Measurements from ENCODE around the gene CCDC192.

The CCDC192 gene

GRCh38 chr5:127885176-127885575 is 182.0 kb downstream of the CCDC192 start:
- no peak for DNase-seq (ENCODE audit: low read depth)

- no peak for DNase-seq (ENCODE audit: low read depth)
Measured at GRCh38 chr5:127886081-127886480, 182.9 kb downstream of the CCDC192 start.

- DNase-seq (ENCODE audit: low read depth): no peak
Measured at GRCh38 chr5:127887282-127887681, 184.1 kb downstream of the CCDC192 start.

GRCh38 chr5:127891942-127892341 is 188.8 kb downstream of the CCDC192 start:
- peak; percentile 14 for DNase-seq (ENCODE audit: low read depth)

GRCh38 chr5:127892467-127893207 is 189.4 kb downstream of the CCDC192 start:
- peak; percentile 82 for DNase-seq (ENCODE audit: low read depth)

- DNase-seq (ENCODE audit: low read depth): no peak
Measured at GRCh38 chr5:127893232-127893631, 190.0 kb downstream of the CCDC192 start.

- DNase-seq (ENCODE audit: low read depth): no peak
Measured at GRCh38 chr5:127894461-127894860, 191.3 kb downstream of the CCDC192 start.

GRCh38 chr5:127898551-127899213 is 195.5 kb downstream of the CCDC192 start:
- DNase-seq (ENCODE audit: low read depth): peak; percentile 47

GRCh38 chr5:127899214-127899610 is 196.0 kb downstream of the CCDC192 start:
- peak; percentile 25 for DNase-seq (ENCODE audit: low read depth)

- DNase-seq (ENCODE audit: low read depth): no peak
Measured at GRCh38 chr5:127906562-127907204, 203.5 kb downstream of the CCDC192 start.

- no peak for DNase-seq (ENCODE audit: low read depth)
Measured at GRCh38 chr5:127907907-127908306, 204.7 kb downstream of the CCDC192 start.

- peak; percentile 62 for DNase-seq (ENCODE audit: low read depth)
Measured at GRCh38 chr5:127909066-127909465, 205.9 kb downstream of the CCDC192 start.

- no peak for DNase-seq (ENCODE audit: low read depth)
Measured at GRCh38 chr5:127909821-127910220, 206.6 kb downstream of the CCDC192 start.

GRCh38 chr5:127910307-127910956 is 207.2 kb downstream of the CCDC192 start:
- DNase-seq (ENCODE audit: low read depth): no peak

- no peak for DNase-seq (ENCODE audit: low read depth)
Measured at GRCh38 chr5:127911619-127912018, 208.4 kb downstream of the CCDC192 start.

- DNase-seq (ENCODE audit: low read depth): no peak
Measured at GRCh38 chr5:127912411-127912810, 209.2 kb downstream of the CCDC192 start.

- no peak for DNase-seq (ENCODE audit: low read depth)
Measured at GRCh38 chr5:127916885-127917573, 213.8 kb downstream of the CCDC192 start.

- peak; percentile 44 for DNase-seq (ENCODE audit: low read depth)
Measured at GRCh38 chr5:127919006-127919796, 216.0 kb downstream of the CCDC192 start.

- DNase-seq (ENCODE audit: low read depth): no peak
Measured at GRCh38 chr5:127919818-127920217, 216.6 kb downstream of the CCDC192 start.

- no peak for DNase-seq (ENCODE audit: low read depth)
Measured at GRCh38 chr5:127920936-127921335, 217.7 kb downstream of the CCDC192 start.

GRCh38 chr5:127922603-127923002 is 219.4 kb downstream of the CCDC192 start:
- DNase-seq (ENCODE audit: low read depth): no peak

Measured in amniotic epithelial cell (primary cell).